Right lobe of liver (tissue), 6 donors: ENCODE data around the gene FAM163B. TPM values are rescaled to one million over a fixed set of nuclear protein-coding genes. Genes with fewer than 3 reads are reported as not detected.

ENCODE experiments used
- ATAC-seq, 4 donors: fragments of 200-7000 bp; cut with Tn5 transposase; one replicate each; pipeline ENCODE4 v1.9.1; 2020; ENCODE audit warnings: mild to moderate bottlenecking in 4 of 4, moderate library complexity in 4 of 4
- DNase-seq, 3 donors: peaks; one replicate each; pipeline ENCODE4 v3.0.0-alpha.2; 2020
- H3K27ac ChIP-seq, 3 donors: fragments of 200-600 bp; one replicate each; pipeline ENCODE4 v1.8.0; 2022
- H3K27me3 ChIP-seq, 2 donors: fragments of 200-600 bp; one replicate each; pipeline ENCODE4 v1.8.0; 2022
- H3K36me3 ChIP-seq, 4 donors: fragments of 200-600 bp; sonication (generic) in 1 of 4; one replicate each; pipeline versions ENCODE4 v1.5.1 to v1.8.0; 2017 to 2022; ENCODE audit warnings: control low read depth in 1 of 4
- H3K4me1 ChIP-seq, 4 donors: fragments of 200-600 bp; sonication (generic) in 1 of 4; one replicate each; pipeline versions ENCODE4 v1.5.1 to v1.8.0; 2017 to 2022; ENCODE audit warnings: control low read depth in 1 of 4
- H3K4me3 ChIP-seq, 3 donors: fragments of 200-600 bp; one replicate each; pipeline ENCODE4 v1.8.0; 2022
- H3K9me3 ChIP-seq, 4 donors: fragments of 200-600 bp; sonication (generic) in 1 of 4; one replicate each; pipeline versions ENCODE4 v1.5.1 to v1.8.0; 2017 to 2022; ENCODE audit warnings: control low read depth in 1 of 4
- POLR2A ChIP-seq: fragments of 450-650 bp; IDR thresholded peaks from one replicate; pipeline ENCODE4 v1.6.1; 2017; ENCODE audit warnings: antibody characterized with exemption, mild to moderate bottlenecking
- WGBS: methylation state at CpG from one replicate; pipeline ENCODE4 v1.1.6; 2018; ENCODE audit warnings: low coverage, low lambda C conversion rate; ENCODE audit not compliant: insufficient coverage; ENCODE audit errors: missing lambda C conversion rate; 5-methylcytosine and 5-hydroxymethylcytosine counted together
- intact Hi-C, 2 donors: fragments of 100-400 bp; cut with DNase I; formaldehyde crosslinking; loops; one replicate each; pipeline versions ENCODE4 v1.11.2 to v1.14.1; 2022
- total RNA-seq, 6 experiments: library from RNA; depleted of rRNA in 2 of 6; stranded (reverse); fragments of >200 nt in 2 of 6; fragmentation: NEBNext Ultra II Directional in 3 of 6; extraction: Animal tissue kit (Norgen Biotek cat#: 25700) in 3 of 6; gene quantifications; one replicate each; pipeline versions ENCODE4 v1.1.0 to v1.2.4, GENCODE V29; 2016 to 2023
- TF ChIP-seq, protein P1 (sequence below), 4 donors: fragments of 200-600 bp in 3 of 4; fragments of 450-650 bp in 1 of 4; IDR thresholded peaks; one replicate each; pipeline versions ENCODE4 v1.5.1 to v1.8.0; 2016 to 2022; ENCODE audit warnings: antibody characterized with exemption in 4 of 4, mild to moderate bottlenecking in 2 of 4
- donor health status: DM: no; HTN: yes; CAD: no.
- donor health status: DM: no; HTN: no; CAD: no.
- donor health status: DM: no; HTN: no; CAD: no.
- donor health status: DM: no; HTN: yes; CAD: no.
- donor health status: DM: no; HTN: yes; CAD: no.

Gene FAM163B
- total RNA-seq, 6 experiments from 2014 or later, result 1.6 to 5.8 (median 3.0) TPM

DNA sequence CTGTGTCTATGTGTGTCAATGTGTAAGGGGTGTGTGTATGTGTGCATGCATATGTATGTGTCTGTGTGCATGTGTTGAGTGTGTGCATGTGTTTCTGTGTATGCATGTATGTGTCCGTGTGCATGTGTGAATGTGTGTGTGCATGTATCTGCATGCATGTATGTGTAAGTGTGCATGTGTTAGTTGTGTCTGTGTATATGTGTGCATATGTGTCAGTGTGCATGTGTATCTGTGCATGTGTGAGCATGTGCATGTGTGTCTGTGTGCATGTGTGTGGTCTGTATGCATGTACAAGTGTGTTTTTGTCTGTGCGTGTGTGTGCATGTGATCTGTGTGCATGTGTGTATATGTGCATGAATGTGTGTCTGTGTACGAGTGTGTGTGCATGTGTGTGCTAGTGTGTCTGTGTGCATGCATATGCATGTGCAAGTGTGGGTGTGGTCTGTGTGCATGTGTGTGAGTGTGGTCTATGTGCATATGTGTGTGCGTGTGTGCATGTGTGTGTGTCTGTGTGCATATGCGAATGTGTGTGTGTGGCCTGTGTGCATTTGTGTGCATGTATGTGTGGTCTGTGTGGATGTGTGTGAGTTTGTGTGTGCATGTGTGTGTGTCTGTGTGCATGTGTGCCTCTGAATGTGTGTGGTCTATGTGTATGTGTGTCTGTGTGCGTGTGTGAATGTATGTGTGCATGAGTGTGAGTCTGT is 9.6 kb downstream of the FAM163B start:
- ATAC-seq, result no peak
- no peak overlapping the region for H3K27ac ChIP-seq
- peak in 1 of 3 donors; percentile 18 for DNase-seq
- 85% methylated on average over 5 of the region's 6 CpGs for WGBS
- no peak for TF ChIP-seq POLR2A
- TF ChIP-seq, protein P1, sequence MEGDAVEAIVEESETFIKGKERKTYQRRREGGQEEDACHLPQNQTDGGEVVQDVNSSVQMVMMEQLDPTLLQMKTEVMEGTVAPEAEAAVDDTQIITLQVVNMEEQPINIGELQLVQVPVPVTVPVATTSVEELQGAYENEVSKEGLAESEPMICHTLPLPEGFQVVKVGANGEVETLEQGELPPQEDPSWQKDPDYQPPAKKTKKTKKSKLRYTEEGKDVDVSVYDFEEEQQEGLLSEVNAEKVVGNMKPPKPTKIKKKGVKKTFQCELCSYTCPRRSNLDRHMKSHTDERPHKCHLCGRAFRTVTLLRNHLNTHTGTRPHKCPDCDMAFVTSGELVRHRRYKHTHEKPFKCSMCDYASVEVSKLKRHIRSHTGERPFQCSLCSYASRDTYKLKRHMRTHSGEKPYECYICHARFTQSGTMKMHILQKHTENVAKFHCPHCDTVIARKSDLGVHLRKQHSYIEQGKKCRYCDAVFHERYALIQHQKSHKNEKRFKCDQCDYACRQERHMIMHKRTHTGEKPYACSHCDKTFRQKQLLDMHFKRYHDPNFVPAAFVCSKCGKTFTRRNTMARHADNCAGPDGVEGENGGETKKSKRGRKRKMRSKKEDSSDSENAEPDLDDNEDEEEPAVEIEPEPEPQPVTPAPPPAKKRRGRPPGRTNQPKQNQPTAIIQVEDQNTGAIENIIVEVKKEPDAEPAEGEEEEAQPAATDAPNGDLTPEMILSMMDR (IDR thresholded peaks at IDR 0.05), result no peak
- H3K4me3 ChIP-seq, result no peak overlapping the region
- H3K27me3 ChIP-seq, result no peaks in the 10 kb centered on the region
- H3K9me3 ChIP-seq, result no peaks in the 10 kb centered on the region
- intact Hi-C loops, result no loop called here
- no peaks in the 10 kb centered on the region for H3K36me3 ChIP-seq
- H3K4me1 ChIP-seq, result no peaks in the 10 kb centered on the region

DNA sequence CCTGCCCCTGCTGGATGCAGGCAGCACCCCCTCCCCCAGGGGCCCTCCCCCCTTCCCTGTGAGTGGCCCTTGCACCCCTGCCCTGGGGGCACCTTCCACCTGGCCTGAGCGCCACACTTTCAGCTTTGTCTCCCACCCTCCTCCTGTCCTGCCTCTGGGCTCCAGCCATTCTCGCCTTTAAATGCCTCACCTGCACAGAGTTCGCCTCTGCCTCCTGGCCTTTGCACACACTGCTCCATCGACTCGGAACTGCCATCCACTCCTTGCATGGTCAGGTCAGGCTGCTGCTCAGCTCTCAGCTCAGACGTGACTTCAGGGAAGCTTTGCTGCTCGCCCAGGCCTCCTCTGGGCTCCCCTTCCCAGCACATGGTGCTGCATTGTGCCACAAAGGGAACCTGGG is 10.2 kb downstream of the FAM163B start:
- Histone ChIP-seq H3K4me1 (no peaks in the 10 kb centered on the region), H3K36me3 (no peaks in the 10 kb centered on the region), H3K27me3 (no peaks in the 10 kb centered on the region), H3K9me3 (no peaks in the 10 kb centered on the region), H3K27ac (no peak overlapping the region), H3K4me3 (no peak overlapping the region)
- WGBS, result 80% methylated on average over 1 of the region's 7 CpGs
- no peak for TF ChIP-seq POLR2A
- TF ChIP-seq, protein P1 (IDR thresholded peaks at IDR 0.05), result no peak
- ATAC-seq (no peak), DNase-seq (peak in 1 of 3 donors; percentile 38)
- intact Hi-C loops, result no loop called here

DNA sequence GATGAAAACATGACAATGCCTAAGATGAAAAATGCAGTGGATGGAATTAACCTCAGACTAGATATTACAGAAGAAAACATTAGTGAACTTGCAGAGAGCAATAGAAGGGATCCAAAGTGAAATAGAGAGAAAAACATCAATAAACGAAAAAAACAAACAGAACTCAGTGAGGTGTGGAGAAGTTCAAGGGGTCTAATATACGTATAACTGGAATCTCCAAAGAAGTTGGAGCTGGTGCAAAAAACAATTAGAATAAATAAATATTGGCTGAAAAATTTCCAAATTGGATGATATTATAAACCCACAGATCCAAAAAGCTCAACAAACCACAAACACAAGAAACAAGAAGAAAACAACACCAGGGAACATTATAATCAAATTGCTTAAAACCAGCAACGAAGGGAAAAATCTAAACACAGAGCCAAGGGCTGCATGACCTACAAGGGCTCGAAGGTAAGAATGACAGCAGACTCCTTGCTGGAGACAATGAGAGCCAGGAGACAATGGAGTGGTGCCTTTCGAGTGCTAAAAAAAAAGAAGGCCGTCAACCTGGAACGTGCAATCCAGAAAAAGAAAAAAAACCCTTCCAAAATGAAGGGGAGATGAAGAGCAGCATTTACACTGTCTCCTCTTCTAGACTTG is 11.8 kb downstream of the FAM163B start:
- Histone ChIP-seq H3K27me3 (no peaks in the 10 kb centered on the region), H3K36me3 (no peaks in the 10 kb centered on the region), H3K4me1 (no peaks in the 10 kb centered on the region), H3K9me3 (no peaks in the 10 kb centered on the region), H3K27ac (no peak overlapping the region), H3K4me3 (no peak overlapping the region)
- ATAC-seq (no peak), DNase-seq (no peak)
- 67% methylated on average over 7 of the region's 7 CpGs for WGBS
- intact Hi-C loops, result no loop called here
- no peak for TF ChIP-seq POLR2A
- TF ChIP-seq, protein P1 (IDR thresholded peaks at IDR 0.05), result no peak

DNA sequence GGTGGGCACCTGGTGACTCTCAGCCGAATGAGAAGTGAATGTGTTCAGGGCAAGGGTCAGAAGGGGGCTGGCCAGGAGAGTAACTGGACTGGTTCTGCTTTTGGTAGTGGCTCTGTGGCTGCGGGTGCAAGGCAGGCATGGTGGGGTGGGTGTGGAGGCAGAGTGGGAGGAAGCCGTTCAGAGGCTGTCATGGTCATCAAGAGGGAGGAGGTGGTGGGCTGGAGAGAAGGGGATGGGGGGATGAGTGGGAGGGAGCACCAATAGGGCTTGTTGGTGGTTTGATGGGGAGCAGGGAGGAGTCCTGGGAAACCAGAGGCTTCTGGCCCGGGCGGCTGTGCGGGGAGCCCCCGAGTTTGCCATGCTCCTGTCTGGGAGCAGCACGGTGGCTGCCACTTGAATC is 13.3 kb downstream of the FAM163B start:
- Histone ChIP-seq H3K9me3 (no peaks in the 10 kb centered on the region), H3K4me1 (no peaks in the 10 kb centered on the region), H3K4me3 (no peak overlapping the region), H3K36me3 (no peaks in the 10 kb centered on the region), H3K27me3 (no peaks in the 10 kb centered on the region), H3K27ac (no peak overlapping the region)
- ATAC-seq, result no peak
- 80% methylated on average over 3 of the region's 8 CpGs for WGBS
- TF ChIP-seq, protein P1 (IDR thresholded peaks at IDR 0.05), result no peak
- TF ChIP-seq POLR2A, result no peak
- DNase-seq, result no peak
- intact Hi-C loops, result no loop called here
